GM21367 (cell line): ENCODE measurements around the gene CST6.
"Not testable (repeated sequence)": the region's sequence is repeated elsewhere in the genome, so short reads cannot be mapped to it uniquely, and the experiment has no call there.

ENCODE experiments used
- ATAC-seq: cut with Tn5 transposase; IDR thresholded peaks from one replicate; pipeline ENCODE4 v1.9.1; 2021; ENCODE audit not compliant: unreplicated experiment

Gene CST6

DNA sequence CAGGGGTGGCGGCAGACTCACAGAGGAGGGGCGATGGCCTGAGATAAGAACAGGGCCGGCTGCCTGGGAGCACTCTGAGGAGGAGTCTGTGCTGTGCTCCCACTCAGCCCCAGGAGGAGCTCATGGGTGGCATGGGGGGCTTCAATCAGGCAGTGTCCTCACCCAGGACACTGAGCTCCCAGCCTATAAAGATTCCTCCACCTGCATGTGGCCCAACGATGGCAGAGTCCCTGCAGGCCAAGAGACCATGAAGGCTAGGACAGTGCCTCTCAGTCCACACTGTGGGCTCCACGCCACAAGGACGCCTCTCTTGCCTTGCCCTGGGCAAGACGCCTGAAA is 1.9 kb downstream of the CST6 start:
- ATAC-seq: no peak

DNA sequence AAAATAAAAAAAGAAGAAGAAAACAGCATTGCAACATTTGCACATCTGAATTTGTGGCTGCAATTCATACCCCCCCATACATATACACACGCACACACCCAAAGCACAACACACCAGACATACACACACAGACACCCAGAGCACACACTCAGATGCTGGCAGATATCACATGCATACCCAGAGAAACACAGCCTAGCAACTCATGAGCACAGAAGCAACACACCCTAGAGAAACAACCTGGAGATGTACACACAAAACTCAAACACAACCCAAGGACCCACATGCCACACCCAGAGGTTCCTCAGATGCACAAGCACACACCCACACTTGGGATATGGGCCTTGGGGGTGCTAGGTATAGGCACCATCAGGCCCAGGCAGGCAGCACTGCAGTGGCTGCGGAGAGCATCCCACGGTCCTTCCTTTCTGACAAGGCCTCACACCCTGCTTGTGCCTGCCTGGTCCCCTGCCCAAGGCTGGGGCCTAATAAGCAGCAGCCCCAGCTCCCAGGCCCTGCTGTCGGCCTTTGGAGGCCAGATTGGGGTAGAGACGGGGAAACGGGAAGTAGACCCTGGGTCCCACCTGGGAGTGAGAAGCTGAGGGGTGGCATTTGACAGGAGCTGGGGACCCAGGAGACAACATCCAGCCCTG is 3.1 kb downstream of the CST6 start:
- no peak for ATAC-seq

DNA sequence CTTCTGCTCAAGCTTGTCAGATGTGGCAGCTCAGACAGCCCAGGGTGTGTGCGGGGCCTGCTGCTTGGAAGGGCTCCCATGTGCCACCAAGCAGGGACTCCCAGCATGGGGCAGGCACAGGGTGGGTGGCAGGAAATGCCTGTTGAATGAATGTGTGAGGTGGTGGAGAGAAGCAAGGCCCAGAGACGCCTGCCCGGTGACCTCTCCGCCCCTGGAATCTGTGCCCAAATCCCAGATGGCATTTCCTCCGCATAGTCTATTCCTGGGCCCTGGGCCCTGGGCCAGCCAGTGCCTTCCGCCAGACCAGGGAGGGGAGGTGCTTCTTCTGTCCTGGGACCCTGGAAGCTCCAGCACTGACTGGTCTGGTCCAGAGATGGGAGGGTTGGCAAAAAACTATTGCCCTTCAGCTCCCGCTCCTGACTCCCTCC is 3.7 kb downstream of the CST6 start:
- no peak for ATAC-seq

DNA sequence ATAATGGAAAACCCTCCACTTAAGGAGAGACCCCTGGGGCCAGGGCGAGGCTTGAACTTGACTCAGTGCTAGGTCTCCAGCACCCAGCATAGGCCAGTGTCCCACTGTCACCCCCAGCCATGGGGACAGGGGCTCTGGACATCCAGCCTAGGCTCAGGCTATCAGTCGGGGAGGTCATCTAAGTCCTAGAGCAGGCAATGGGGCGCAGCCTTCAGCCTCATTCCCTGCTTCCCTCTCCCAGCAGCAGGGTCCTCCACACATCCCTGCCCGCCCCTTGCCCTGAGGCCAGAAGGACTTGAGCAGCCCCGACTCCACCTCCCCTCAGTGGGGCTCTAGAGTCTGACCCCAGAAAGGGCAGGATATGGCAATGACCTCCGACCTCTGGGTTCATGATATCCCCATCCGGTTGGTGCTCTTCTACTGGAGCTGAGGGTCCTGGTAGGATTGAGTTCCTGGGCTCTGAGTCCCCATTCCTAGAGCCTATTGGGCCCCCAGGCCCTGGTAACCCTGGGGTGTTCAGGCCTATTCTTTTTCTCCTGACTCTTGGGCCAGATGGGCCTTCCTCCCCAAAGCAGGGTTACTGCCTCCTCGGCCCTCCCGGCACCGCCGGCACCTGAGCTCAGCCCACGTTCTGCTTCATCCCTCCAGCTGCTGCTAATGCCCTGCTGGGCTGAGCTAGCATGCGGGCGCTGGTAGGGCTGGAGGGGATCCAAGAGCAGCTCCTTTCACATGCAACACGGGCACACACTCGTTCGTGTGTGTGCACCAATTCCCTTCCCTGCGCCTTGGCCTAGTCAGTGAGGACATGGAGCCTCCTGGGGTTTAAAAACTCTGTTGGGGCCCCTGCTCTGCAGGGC is 4.4 kb downstream of the CST6 start:
- no peak for ATAC-seq

DNA sequence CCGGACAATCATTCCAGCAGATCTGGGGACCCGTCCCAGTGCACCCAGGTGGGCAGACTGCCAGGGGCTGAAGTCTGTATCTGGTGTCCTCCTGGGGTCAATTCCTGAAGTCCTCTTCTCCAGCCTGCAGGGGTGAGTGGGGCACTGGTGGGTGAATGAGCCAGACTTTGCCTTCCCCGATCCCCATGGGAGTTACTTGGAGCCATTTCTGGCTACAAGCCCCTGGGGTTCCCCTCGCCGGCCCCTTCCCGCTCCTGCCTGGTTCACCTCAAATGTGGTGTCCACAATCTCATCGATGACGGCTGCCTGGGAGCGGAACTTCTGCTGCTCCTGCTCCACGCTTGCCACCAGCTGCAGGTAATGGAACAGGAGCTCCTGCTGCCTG is 5.0 kb downstream of the CST6 start:
- no peak for ATAC-seq

DNA sequence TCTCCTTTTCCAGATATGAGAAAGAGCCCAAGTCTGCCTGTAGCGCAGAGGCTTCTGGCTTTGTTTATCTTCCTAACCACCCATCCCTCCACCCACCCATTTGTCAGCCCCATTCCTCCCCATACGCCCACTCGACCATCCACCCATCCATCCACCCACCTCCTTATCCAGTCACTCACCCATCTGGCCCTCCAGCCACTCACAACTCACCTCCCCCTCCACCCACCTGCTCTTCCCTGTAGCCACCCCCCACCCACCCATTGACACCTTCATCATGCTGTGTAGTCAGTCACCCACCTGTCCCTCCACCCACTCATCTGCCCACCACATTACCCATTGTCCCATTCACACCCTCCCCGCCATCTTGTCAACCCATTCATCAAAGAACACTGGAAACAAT is 5.5 kb downstream of the CST6 start:
- no peak for ATAC-seq

DNA sequence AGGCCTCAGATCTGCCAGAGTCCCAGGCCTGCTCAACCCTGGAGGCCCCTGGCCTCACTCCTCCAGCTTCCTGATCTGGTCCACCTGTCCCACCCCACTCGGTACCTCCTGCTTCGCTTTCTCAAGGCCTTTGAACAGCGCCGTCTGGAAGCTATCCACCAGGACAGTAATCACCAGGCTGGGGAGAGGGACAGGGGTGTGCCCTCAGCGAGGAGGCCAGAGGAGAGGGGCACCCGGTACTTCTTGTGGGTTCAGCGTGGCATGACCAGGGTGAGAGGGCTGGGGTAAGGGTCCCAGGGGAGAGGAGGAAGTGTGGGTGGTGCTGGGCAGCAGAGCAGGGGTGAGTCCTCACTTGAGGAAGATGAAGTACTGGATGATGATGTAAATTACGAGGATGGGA is 8.4 kb downstream of the CST6 start:
- ATAC-seq: no peak

DNA sequence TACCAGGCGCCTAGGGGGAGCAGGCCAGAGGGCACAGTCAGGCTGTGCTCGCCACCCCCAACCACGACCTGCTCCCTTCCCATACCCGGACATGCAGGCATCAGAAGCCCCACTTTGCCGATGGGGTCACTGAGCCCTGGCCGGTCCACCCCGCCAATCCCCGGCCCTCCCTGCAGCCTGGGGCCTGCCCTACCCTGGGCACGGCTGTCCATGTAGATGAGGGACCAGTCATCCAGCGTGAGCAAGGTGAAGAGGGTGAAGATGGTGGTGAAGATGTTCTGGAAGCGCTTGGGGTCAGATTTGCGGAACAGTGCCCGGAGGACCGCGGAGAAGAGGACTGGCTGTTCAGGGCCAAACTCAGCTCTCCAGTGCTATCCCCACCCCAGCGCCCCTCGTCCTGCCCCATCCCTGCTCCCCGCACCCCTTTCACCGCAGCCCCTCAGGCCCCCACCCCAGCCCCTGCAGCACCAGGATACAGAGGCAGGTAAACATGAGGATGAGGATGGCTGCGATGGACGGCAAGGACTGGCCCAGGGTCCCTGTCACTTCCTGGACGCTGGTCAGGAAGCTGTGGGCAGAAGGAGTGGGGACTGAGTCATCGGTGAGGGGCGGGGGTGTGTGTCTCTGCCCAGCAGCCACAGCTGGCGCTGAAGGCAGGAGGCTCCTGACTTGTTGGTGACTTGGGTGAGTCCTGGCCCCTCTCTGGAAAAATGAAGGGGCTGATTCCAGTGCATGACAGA is 9.0 kb downstream of the CST6 start:
- no peak for ATAC-seq

DNA sequence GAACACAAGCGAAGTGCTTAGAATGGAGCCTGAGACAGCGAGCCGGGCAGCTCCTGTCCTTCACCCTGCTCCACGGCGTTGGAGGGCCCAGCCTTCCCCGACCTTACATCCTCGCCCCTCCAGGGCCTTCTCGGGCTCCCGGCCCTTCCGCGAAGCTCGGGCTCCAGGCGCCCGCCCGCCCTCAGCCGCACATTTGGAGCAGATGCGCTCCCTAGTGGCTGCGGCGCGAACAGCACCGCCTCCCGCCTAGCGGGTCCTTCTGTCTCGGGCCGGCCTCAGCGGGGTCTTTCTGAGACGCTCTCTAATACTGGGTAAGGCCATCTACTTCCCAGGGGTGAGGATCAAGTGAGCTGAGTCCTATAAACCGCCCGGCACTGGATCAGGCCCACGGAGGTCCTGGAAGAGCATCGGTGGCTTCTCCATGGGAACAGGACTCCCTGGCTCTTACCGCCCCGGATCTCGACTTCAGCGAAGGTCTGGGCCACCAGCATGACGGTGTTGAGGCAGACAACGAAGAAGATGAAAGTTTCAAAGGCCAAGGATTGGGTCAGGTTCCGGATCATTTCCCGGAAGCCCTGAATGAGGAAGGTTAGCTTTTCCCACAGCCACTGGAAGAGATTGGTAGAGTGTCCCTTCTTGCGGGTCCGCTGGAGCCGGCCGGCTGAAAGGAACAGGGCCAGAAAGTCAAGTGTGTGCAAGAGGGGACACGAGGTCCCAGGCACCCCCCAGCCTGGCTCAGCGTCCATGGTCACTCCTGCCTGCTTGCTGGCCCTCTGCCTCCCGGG is 10.8 kb downstream of the CST6 start:
- ATAC-seq: no peak

DNA sequence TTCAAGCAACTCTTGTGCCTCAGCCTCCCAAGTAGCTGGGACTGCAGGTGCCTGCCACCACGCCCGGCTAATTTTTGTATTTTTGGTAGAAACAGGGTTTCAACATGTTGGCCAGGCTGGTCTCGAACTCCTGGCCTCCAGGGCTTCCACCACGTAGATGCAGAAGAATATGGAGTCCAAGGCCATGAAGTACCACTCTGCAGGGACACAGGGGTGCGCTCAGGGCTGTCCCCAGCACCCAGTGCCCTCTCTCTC is 11.3 kb downstream of the CST6 start:
- not testable (repeated sequence) for ATAC-seq

DNA sequence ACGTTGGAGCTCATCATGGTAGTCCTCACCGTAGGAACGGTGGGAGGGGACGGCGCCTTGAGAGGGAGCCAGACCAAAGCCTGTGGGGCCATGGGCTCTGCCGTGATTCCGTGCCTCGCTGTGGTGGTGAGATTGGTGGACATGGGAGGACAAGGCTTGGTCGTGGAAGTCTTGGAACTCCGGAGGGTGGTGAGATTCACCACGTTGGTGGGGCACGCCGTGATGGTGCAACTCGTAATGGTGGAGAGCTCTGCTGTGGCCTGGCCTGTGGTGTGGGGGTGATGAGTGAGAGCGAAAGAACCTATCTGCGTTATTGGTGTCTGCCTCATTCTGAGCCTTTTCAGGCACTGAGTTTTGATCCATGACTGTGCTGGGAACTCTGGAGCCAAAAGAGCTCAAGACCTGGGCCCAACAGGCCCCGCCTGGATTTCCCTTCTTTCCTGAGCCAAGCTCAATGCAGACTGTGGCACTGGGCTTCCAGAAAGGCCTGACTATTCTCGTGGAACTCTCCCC is 14.3 kb downstream of the CST6 start, which contains the start of gene CATSPER1:
CATSPER1 (minus strand) TSS at position 463 of the 513 bp plus-strand sequence; CDS start at position 363, 100 bp downstream.
- no peak for ATAC-seq

DNA sequence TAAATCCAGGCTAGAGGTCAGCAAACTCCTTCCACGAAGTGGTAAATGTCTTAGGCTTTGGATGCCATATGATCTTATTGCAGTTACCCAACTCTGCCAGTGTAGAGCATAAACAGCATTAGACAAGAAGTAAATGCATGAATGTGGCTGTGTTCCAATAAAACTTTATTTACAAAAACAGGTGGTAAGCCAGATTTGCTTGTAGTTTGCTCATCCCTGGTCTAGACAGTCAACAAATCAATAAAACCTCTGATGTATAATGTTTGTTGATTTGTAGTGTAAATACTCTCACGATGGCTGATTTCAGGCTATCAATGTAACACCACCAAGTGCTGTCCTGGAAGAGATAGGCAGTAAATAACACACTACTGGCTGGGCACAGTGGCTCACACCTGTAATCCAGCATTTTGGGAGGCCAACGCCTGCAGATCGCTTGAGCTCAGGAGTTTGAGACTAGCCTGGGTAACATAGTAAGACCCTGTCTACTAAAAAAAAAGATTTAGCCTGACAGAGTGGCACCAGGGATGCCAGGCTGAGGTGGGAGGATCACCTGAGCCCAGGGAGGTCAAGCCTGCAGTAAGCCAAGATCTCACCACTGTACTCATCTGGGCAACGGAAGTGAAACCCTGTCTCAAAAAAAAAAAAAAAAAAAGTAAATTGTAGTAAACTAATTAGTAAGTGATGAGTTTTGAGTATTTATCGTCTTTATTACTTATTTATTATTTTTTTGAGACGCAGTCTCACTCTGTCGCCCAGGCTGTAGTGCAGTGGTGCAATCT is 21.3 kb downstream of the CST6 start:
- ATAC-seq: no peak

DNA sequence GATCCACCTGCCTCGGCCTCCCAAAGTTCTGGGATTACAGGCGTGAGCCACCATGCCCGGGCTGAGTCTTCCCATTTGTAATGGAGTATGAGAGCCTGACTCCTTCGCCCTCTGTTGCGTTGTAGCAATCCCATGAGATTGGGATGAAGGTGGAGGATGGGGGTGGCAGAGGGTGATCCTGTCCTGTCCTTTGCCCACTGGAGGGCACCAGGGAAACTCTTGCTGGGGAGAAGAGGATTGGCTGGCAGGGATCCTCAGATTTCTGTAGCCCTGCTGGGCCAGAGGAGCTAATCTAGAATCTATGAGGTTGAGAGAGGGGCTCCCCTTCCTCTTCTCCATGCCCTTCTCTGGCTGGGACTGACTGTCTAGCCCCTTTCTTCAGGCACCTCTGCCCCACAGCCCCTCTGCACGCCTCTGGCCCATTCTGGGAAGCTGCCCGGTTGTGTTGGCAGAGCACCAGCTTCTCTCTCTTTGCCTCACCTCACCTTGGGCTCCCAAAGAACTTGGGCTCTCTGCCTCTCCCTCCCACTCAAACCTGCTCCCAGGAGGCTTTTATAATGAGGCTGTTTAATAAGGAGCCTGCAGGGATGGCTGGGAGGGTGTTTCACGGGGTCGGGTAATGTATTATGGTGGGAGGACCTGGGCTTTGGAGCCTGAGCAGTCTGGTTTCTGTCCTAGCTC is 24.0 kb downstream of the CST6 start:
- no peak for ATAC-seq

DNA sequence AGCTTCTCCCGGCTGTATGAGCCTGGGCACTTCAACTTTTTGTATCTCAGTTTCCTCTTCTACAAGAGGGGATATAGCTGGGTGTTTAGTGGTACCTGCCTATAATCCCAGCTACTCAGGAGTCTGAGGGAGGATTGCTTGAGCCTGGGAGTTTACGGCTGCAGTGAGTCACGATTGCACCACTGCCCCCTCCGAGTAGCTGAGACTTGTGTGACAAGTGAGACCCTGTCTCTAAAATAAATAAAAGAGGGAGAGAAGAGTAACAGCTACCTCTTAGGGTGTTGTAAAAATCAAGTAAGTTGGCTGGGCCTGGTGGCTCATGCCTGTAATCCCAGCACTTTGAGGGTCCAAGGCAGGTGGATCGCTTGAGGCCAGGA is 24.5 kb downstream of the CST6 start:
- no peak for ATAC-seq

DNA sequence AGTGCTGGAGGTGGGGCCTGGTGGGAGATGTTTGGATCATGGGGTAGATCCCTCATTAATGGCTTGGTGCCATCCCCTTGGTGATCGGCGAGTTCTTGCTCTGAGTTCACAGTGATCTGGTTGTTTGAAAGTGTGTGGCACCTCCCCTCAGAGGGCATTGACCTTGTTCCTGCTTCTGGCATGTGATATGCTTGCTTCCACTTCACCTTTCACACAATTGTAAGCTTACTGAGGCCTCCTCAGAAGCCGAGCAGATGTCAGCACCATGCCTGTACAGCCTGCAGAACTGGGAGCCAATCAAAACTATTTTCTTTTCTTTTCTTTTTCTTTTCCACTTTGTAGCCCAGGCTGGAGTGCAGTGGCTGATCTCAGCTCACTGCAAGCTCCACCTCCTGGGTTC is 25.5 kb downstream of the CST6 start:
- no peak for ATAC-seq

DNA sequence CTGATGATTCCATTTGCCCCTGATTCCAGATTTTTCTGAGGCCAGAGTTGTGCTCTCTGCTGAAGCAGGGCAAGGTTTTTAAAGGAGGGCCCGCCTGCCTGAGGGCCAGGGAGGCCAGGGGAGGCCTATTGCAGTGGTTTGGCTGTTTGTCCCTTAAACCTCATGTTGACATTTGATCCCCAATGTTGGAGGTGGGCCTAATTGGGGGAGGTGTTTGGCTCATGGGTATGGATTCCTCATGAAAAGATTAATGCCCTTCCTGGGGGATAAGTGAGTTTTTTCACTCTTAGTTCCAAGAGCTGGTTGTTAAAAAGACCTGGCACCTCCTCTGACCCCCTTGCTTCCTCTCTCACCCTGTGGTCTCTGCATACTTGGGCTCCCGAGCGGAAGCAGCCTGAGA is 28.0 kb downstream of the CST6 start:
- ATAC-seq: no peak

DNA sequence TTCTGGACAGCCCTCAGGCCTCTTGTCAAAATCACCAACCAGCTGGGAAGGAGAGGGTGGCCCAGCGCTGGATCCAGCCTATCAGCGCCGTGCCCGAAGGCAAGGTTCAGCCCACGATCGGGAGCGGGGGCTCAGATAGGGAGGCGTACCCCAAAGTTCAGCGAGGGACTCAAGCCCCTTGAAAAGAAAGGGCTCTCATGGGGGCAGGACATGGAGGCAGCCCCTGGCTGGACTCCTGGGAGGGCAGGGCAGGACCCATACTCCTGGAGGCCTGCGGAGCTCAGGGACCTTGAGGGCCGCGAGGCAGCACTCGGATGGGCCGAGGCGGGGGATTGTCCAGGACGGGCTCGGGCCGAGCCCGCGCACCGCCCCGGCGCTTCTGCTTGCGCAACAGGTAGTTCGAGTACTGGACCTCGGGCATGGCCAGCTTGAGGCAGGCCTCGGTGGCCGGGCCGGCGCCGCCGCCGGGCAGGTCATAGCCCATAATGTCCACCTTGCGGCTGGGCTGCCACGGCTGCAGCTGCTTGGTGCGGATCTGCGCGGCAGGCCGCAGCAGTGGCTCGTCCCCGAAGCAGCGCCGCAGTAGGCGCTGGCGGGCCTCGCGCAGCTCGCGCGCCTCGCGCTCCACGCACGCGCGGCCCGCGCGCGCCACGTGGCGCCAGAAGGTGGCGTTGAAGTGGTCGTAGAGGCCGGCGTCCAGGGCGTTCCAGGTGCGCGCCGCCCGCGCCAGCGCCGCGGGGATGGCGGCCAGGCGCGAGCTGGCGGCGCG is 30.6 kb downstream of the CST6 start:
- ATAC-seq: no peak

DNA sequence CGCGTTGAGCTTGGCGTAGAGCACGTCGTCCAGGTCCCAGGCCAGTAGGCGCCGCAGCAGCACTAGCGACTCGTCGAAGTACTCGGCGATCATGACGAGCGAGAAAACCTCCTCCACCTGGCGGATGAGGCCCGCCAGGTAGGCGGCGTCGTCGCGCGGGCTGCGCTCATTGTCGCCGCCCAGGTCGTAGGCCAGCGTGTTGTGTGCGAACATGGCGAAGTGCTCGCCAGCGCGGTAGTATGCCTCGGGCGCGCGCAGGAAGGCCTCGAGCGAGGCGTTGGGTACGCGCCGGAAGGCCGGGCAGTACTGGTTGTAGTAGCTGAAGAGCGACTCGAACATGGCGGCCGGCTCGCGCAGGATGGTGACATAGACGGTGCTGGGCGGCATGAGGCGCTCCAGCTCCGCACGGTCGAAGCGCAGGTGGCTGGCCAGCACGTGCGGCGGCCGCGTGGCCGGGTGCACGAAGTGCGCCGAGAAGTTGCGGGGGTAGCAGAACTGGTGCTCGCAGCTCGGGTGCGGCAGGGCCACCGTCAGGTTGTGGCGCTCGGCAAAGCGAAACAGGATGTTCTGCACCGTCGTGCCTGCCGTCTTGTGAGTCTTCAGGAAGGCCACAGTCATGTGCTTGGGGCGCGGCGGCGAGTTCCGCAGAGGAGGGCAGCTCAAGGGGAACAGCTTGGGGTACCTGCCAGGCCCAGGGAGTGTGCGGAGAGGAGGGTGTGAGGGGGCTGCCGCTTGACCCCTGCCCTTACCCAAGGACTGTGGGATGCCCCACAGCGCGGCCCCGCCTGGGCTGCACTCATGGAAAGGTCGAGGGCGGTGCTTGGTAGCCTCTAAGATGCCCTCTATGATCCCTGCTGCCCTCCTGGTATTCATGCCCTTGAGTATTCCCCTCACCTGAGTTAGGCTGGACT is 31.4 kb downstream of the CST6 start:
- no peak for ATAC-seq
